ENCODE results near the gene USP10. TPM values are rescaled to one million over a fixed set of nuclear protein-coding genes. Genes with fewer than 3 reads are reported as not detected.

Gene USP10
- total RNA-seq, 1 experiment from 2014 or later, result 51.1 TPM

DNA sequence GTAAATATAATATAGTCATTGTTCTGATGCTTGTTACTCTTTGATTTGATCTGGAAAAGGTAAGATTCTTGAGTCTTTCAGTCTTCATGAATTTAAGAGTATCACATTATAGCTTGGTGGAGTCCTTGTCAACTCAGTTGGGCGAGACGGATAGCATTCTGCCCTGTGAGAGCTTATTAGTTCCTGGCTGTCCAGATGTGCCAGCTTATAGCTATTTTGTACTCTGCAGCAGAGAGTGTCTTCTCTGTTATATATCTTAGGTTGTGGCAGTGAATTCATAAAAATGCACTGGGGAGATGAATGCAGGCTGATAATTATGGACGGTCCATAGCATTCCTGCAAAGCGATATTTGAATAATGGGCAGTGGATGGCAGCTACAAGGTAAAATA, 69.0 kb downstream of the USP10 start:
- no peak for DNase-seq (ENCODE audit: low read depth)

- no peak for DNase-seq (ENCODE audit: low read depth)
Observed at GRCh38 chr16:84769416-84769815, 69.6 kb downstream of the USP10 start.

DNA sequence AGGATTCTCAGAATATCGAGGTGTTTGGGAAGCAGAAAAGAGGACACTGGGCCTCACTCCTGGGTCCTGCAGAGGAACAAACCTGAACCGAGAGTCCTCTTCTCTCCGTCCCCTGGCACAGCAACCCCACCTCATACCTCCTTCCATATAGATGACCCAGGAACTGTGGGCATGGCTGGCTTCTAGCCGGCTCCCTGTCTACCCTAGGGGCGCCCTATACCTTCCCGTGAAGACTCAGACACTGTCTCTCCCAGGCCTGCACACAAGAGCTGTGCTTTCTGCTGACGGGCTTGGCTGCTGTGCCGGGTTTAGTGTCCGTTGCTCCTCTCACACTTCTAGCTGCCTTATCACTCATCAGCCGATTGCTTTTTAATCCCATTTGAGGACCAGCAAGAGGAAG, 73.5 kb downstream of the USP10 start:
- DNase-seq (ENCODE audit: low read depth), result no peak

GRCh38 chr16:84774810-84775209, 75.0 kb downstream of the USP10 start:
- DNase-seq (ENCODE audit: low read depth), result peak; percentile 57

DNA sequence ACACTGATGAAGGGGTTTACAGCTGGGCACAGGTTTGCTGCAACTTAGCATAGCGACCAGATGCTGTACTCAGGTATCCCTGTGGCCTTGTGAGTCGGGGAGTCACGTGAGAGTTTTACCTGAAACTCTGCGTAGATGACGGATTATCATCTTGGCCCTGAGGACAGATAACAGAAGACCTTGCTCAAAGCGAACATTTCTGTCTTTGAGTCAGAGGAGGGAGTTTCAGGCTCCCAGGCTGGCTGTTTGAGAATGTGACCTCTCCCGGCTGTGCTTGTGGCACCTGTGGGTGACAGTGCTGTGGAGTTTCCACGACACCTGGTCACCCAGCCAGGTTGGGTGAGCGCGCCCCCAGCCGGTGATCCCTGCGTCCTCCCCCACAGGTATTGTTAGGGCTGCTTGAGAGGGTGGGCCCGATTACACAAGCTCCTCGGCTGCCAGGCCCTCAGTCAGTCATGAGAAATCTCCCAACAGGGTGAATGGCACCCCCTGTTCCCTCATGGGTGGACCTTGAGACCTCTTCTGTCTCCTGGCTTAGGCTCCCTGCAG, 75.5 kb downstream of the USP10 start:
- DNase-seq (ENCODE audit: low read depth), result no peak

DNA sequence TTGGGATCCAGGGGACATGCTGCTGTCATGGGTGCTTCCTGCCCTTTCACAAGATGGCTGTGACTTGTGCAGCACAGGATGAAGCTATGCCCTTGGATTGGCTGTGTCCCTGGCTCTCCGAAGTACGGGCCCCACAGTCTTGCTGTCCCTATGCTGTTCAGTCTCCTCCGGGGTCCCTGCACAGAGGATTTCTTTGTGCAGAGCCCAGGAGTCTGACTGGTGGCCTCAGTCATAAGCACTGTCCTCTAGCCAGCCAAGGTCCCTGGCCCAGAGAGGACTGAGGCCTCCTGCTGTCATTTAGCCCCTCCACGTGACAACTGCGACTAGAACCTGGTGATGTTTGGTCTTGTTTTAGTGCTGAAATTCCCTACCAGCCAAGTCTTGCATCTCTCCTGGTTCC, 77.6 kb downstream of the USP10 start:
- DNase-seq (ENCODE audit: low read depth), result no peak

DNA sequence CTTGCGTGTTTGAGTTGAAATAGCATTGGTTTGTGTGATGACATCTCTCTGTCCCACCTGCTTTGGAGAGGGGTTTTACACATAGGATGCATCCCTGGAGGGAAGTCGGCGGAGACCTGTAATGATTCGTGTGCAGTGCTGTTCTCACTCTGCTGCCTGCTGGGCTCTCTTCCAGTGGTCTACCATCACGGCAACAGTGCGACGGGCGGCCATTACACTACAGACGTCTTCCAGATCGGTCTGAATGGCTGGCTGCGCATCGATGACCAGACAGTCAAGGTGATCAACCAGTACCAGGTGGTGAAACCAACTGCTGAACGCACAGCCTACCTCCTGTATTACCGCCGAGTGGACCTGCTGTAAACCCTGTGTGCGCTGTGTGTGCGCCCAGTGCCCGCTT, 78.9 kb downstream of the USP10 start:
- no peak for DNase-seq (ENCODE audit: low read depth)

- no peak for DNase-seq (ENCODE audit: low read depth)
Observed at GRCh38 chr16:84780063-84780462, 80.3 kb downstream of the USP10 start.

- no peak for DNase-seq (ENCODE audit: low read depth)
Observed at GRCh38 chr16:84780544-84781376, 81.0 kb downstream of the USP10 start.

- no peak for DNase-seq (ENCODE audit: low read depth)
Observed at GRCh38 chr16:84782846-84783245, 83.0 kb downstream of the USP10 start.

DNA sequence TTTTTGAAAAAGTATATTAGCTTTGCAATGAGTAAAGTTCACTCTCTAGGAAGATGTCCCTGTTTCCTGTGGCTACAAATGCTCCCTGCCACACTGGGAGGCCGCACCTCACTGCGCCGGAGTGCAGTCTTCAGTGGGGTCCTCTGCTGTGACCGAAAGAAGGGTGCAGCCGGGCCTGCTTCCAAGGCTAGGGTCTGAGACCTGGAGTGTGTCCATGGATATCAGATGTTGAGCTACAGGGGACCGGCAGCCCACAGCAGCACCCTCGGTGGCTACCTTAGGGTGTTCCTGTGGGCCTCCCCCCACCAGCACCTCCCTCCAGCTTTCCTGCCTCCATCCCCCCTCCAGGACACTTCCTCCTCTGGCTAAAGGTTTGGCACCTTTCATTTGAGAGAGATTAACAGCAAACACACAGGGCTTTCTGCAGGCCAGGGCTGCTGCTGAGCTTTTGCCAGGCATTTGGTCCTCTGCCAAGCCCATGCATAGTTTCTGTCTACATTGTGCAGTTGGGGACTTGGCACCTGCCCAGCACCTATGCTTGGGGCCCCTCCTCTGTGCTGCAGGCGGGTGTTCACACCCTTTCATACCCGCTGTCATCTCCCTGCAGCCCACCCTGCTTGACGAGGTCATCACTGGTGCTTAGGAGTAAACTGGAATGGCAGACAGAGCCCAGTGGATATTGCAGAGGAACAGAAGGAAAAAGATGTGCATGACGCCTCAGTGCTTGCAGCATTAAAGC, 86.2 kb downstream of the USP10 start:
- DNase-seq (ENCODE audit: low read depth), result no peak

DNA sequence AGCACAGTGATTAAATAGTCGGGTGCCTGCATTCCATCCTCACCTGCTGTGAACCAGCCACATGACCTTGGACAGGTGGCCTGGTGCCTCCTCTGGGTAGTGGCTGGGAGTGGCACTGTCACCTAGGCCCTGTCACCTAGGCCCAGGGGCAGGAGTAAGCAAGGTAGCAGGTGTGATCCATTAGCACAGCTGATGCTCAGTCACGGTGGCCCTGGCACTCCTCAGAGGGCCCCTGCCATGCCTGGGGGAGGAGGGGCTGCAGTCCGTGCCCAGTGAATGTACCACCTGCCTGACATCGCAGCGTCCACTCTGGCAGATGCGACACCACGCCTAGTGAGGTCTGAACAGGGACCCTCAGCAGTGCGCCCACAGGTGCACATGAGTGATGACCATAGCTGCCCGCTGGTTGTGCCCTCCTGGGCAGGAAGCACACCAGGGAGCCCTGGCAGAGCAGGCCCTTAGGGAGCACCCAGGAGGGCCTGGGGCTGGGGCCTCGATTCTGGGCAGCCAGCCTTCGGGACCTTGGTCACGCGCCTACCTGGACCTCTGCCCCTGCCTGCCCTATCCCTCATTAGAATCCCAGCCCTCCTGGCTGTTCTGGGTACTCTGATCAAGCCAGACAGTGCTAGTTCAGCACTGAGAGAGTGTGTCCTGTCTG, 86.9 kb downstream of the USP10 start:
- DNase-seq (ENCODE audit: low read depth), result no peak

- DNase-seq (ENCODE audit: low read depth), result no peak
Observed at GRCh38 chr16:84787263-84787622, 87.4 kb downstream of the USP10 start.

GRCh38 chr16:84788920-84789391, 89.2 kb downstream of the USP10 start:
- DNase-seq (ENCODE audit: low read depth), result no peak

- DNase-seq (ENCODE audit: low read depth), result no peak
Observed at GRCh38 chr16:84789431-84789830, 89.6 kb downstream of the USP10 start.

DNA sequence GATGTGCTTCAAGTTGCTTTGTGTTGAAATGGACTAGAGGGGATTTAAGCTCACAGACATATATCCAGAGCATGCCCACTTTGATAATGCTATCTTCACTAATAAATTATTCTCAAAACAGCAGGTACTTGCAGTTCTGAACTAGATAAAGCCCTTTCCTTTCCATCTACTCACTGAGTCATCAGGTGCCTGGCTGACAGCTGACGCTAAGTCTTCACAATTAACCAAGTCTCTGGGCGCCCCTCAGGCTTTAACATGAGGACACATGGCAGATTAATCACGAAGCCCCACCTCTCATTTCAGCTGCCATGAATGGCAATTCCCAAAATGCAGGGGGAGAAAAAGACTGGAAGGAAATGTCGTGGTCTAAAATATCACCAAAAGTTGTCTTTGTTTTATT, 90.5 kb downstream of the USP10 start:
- DNase-seq (ENCODE audit: low read depth), result no peak

- DNase-seq (ENCODE audit: low read depth), result no peak
Observed at GRCh38 chr16:84791088-84791487, 91.3 kb downstream of the USP10 start.

GRCh38 chr16:84791501-84791900, 91.7 kb downstream of the USP10 start:
- no peak for DNase-seq (ENCODE audit: low read depth)

GRCh38 chr16:84794186-84794585, 94.4 kb downstream of the USP10 start:
- DNase-seq (ENCODE audit: low read depth), result no peak

DNA sequence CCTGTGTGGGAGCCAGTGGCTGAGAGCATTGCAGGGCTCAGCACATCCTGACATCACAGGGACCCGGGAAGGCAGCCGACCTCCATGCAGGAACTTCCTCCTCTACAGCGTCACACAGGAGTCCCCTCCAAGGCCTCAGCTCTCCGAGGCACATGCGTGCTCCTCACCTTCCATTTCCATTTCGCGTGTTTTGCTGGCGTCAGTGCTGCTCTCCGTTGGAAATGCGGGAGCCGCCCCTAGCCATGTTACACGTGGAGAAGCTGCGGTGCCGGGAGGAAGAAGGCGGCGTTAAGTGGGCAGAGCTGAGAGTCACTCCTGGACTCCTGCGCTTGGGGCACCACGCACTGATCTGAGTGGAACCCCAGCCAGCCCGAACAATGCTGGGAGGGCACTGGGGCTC, 94.8 kb downstream of the USP10 start:
- no peak for DNase-seq (ENCODE audit: low read depth)

GRCh38 chr16:84795329-84796053, 95.7 kb downstream of the USP10 start:
- DNase-seq (ENCODE audit: low read depth), result peak; percentile 26
